Tibial artery (tissue), 4 donors: ENCODE data around the gene RPS14.

Experiments
- DNase-seq, 2 donors: peaks; one replicate each; pipeline ENCODE4 v3.0.0-alpha.2; 2019
- H3K27ac ChIP-seq, 2 donors: fragments of 200-600 bp; sonication (generic) in 1 of 2; 1 replicate in 1 of 2; 2 replicates in 1 of 2; pipeline ENCODE4 v1.5.1; 2018 to 2019; ENCODE audit warnings: mild to moderate bottlenecking in 1 of 2
- H3K27me3 ChIP-seq, 2 donors: fragments of 200-600 bp; sonication (generic) in 1 of 2; one replicate each; pipeline versions ENCODE4 v1.5.1 to v1.6.0; 2016 to 2019
- H3K36me3 ChIP-seq, 3 donors: fragments of 200-600 bp; sonication (generic) in 2 of 3; one replicate each; pipeline ENCODE4 v1.5.1; 2016 to 2019; ENCODE audit warnings: mild to moderate bottlenecking in 2 of 3
- H3K4me1 ChIP-seq, 4 donors: fragments of 200-600 bp; sonication (generic) in 2 of 4; 1 replicate in 3 of 4; 2 replicates in 1 of 4; pipeline ENCODE4 v1.5.1; 2016 to 2019
- H3K4me3 ChIP-seq, 2 donors: fragments of 200-600 bp; sonication (generic) in 1 of 2; 1 replicate in 1 of 2; 2 replicates in 1 of 2; pipeline ENCODE4 v1.5.1; 2018 to 2019; ENCODE audit warnings: mild to moderate bottlenecking in 2 of 2
- H3K9me3 ChIP-seq, 3 donors: fragments of 200-600 bp; sonication (generic) in 1 of 3; one replicate each; pipeline ENCODE4 v1.5.1; 2016 to 2019
- CTCF ChIP-seq, 2 experiments: fragments of 200-600 bp in 1 of 2; fragments of 450-650 bp in 1 of 2; IDR thresholded peaks; one replicate each; pipeline ENCODE4 v1.5.1; 2017 to 2019; ENCODE audit warnings: antibody characterized with exemption in 2 of 2, mild to moderate bottlenecking in 1 of 2, moderate library complexity in 1 of 2
- intact Hi-C: fragments of 100-400 bp; cut with DNase I; formaldehyde crosslinking; loops from one replicate; pipeline ENCODE4 v1.15.0; 2023; ENCODE audit warnings: low total_unique reads

The RPS14 gene

GRCh38 chr5:150397782-150398721 is 51.5 kb downstream of the RPS14 start:
- intact Hi-C loops: no loop called here
- no peak overlapping the region for H3K27ac ChIP-seq
- no peak for DNase-seq
- no peak overlapping the region for H3K4me3 ChIP-seq
- TF ChIP-seq CTCF (IDR thresholded peaks at IDR 0.05): no peak
- no peaks in the 10 kb centered on the region for H3K4me1 ChIP-seq
- H3K27me3 ChIP-seq: no peaks in the 10 kb centered on the region
- peaks cover 22 to 100% (median 88%) of the 10 kb centered on the region in 3 donors for H3K36me3 ChIP-seq
- no peaks in the 10 kb centered on the region for H3K9me3 ChIP-seq

- H3K4me3 ChIP-seq: no peak overlapping the region
- H3K9me3 ChIP-seq: no peaks in the 10 kb centered on the region
- intact Hi-C loops: no loop called here
- DNase-seq: no peak
- H3K36me3 ChIP-seq: peaks cover 30 to 100% (median 88%) of the 10 kb centered on the region in 3 donors
- H3K27ac ChIP-seq: no peak overlapping the region
- no peak for TF ChIP-seq CTCF (IDR thresholded peaks at IDR 0.05)
- H3K27me3 ChIP-seq: no peaks in the 10 kb centered on the region
- H3K4me1 ChIP-seq: no peaks in the 10 kb centered on the region
These were observed 52.3 kb downstream of the RPS14 start for GRCh38 chr5:150397146-150397781.

GRCh38 chr5:150396267-150396666 is 53.3 kb downstream of the RPS14 start:
- intact Hi-C loops: no loop called here
- no peak for DNase-seq
- Histone ChIP-seq H3K4me1 (no peaks in the 10 kb centered on the region), H3K4me3 (no peak overlapping the region), H3K27me3 (no peaks in the 10 kb centered on the region), H3K36me3 (peaks cover 33 to 100% (median 93%) of the 10 kb centered on the region in 3 donors), H3K27ac (no peak overlapping the region), H3K9me3 (no peaks in the 10 kb centered on the region)
- no peak for TF ChIP-seq CTCF (IDR thresholded peaks at IDR 0.05)

DNA sequence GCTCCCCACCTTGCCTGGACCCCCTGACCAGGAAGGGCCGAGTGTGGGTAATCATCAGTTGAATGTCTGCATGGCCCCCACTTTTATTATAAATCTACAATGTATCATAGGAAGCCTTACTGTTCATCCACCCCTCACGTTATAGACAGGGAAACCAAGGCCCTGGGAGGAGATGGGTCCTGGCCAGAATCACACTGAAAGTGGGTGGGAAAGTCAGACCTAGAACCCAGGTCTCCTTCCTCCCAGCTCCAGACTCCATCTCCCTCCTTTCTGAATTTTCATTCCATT is 53.9 kb downstream of the RPS14 start:
- H3K9me3 ChIP-seq: no peaks in the 10 kb centered on the region
- H3K27ac ChIP-seq: no peak overlapping the region
- H3K4me3 ChIP-seq: no peak overlapping the region
- no peak for DNase-seq
- H3K27me3 ChIP-seq: no peaks in the 10 kb centered on the region
- H3K4me1 ChIP-seq: no peaks in the 10 kb centered on the region
- intact Hi-C loops: no loop called here
- TF ChIP-seq CTCF (IDR thresholded peaks at IDR 0.05): no peak
- peaks cover 39 to 100% (median 94%) of the 10 kb centered on the region in 3 donors for H3K36me3 ChIP-seq

DNA sequence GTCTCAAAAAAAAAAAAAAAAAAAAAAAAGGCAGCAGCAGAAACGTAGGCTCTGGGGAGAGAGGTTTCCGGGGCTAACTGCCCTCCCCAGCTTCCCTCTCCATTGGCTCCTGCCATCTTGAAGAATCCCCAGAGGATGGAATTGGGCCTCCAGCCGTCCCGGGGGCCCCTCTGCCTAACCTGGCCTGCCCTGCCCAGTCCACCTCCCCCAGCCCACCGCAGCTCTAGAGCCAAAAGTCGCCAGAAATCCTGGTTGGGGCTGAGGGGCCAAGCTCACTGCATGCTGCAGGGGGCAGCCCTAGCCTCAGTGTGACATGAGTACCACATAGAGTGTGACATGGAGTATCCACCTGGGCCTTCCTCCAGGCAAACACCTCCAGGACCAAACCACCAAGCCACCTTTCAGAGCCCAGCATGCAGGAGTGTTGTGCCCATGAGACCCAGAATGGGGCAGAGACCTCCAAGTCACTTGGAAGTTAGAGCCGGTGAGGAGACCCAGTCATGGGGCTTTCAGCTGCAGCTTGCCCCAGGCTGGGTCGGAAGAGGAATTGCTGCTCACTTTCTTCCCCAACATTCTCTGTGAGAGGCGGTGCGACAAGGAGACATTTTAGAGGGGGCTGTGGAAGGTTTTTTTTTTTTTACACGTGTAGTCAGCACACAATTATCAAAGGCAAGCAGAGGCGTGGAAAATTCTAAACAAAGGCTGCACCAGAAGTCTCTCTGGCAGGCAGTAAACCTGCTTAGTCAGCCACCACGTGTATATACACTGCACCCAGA is 54.4 kb downstream of the RPS14 start:
- Histone ChIP-seq H3K27ac (no peak overlapping the region), H3K9me3 (no peaks in the 10 kb centered on the region), H3K4me3 (no peak overlapping the region), H3K36me3 (peaks cover 44 to 100% (median 96%) of the 10 kb centered on the region in 3 donors), H3K4me1 (no peaks in the 10 kb centered on the region), H3K27me3 (no peaks in the 10 kb centered on the region)
- TF ChIP-seq CTCF (IDR thresholded peaks at IDR 0.05): no peak
- intact Hi-C loops: no loop called here
- no peak for DNase-seq
